HEK293 (cell line): ENCODE results near the gene NDUFS7.

Source experiments
- EGR2 ChIP-seq: fragments of 450-650 bp; formaldehyde crosslinking; IDR thresholded peaks from 2 replicates; pipeline ENCODE4 v1.5.1; 2016; ENCODE audit warnings: low read depth, missing biosample characterization, missing genetic modification characterization
- HOXC10 ChIP-seq: sonication (generic); formaldehyde crosslinking; IDR thresholded peaks from 2 replicates; pipeline ENCODE4 v1.8.1; 2023; ENCODE audit warnings: mild to moderate bottlenecking, missing genetic modification reagents
- KLF7 ChIP-seq: fragments of 450-650 bp; formaldehyde crosslinking; IDR thresholded peaks from 2 replicates; pipeline ENCODE4 v1.5.1; 2016; ENCODE audit warnings: missing biosample characterization, missing genetic modification characterization, borderline replicate concordance
- RBAK ChIP-seq: fragments of 450-650 bp; formaldehyde crosslinking; IDR thresholded peaks from 2 replicates; pipeline ENCODE4 v1.5.1; 2016; ENCODE audit warnings: missing biosample characterization, missing genetic modification characterization
- ZFHX2 ChIP-seq: fragments of 450-650 bp; formaldehyde crosslinking; conservative IDR thresholded peaks from 2 replicates; pipeline ENCODE4 v1.5.1; 2016; ENCODE audit warnings: missing biosample characterization, missing genetic modification characterization
- ZFP69B ChIP-seq: fragments of 450-650 bp; formaldehyde crosslinking; IDR thresholded peaks from 2 replicates; pipeline ENCODE4 v1.5.1; 2016; ENCODE audit warnings: missing biosample characterization, missing genetic modification characterization
- ZNF114 ChIP-seq: fragments of 450-650 bp; formaldehyde crosslinking; IDR thresholded peaks from 2 replicates; pipeline ENCODE4 v1.5.0; 2017; ENCODE audit warnings: missing biosample characterization, missing genetic modification characterization
- ZNF121 ChIP-seq: fragments of 450-650 bp; formaldehyde crosslinking; IDR thresholded peaks from 2 replicates; pipeline ENCODE4 v1.5.1; 2016; ENCODE audit warnings: missing biosample characterization, missing genetic modification characterization
- ZNF184 ChIP-seq: fragments of 450-650 bp; IDR thresholded peaks from 2 replicates; pipeline ENCODE4 v1.5.1; 2018; ENCODE audit warnings: missing biosample characterization, mild to moderate bottlenecking, missing genetic modification characterization
- ZNF341 ChIP-seq: fragments of 450-650 bp; formaldehyde crosslinking; IDR thresholded peaks from 2 replicates; pipeline ENCODE4; 2016; ENCODE audit warnings: low read depth, missing biosample characterization, missing genetic modification characterization
- ZNF394 ChIP-seq: fragments of 450-650 bp; formaldehyde crosslinking; IDR thresholded peaks from 2 replicates; pipeline ENCODE4 v1.5.1; 2016; ENCODE audit warnings: missing biosample characterization, missing genetic modification characterization, mild to moderate bottlenecking, moderate library complexity, borderline replicate concordance
- ZNF416 ChIP-seq: fragments of 450-650 bp; formaldehyde crosslinking; IDR thresholded peaks from 2 replicates; pipeline ENCODE4 v1.5.1; 2016; ENCODE audit warnings: missing biosample characterization, missing genetic modification characterization
- ZNF623 ChIP-seq: fragments of 450-650 bp; formaldehyde crosslinking; IDR thresholded peaks from 2 replicates; pipeline ENCODE4 v1.5.1; 2016; ENCODE audit warnings: missing biosample characterization, missing genetic modification characterization
- ZNF658 ChIP-seq: fragments of 450-650 bp; formaldehyde crosslinking; IDR thresholded peaks from 2 replicates; pipeline ENCODE4; 2016; ENCODE audit warnings: missing biosample characterization, missing genetic modification characterization
- ZNF830 ChIP-seq: fragments of 450-650 bp; IDR thresholded peaks from 2 replicates; pipeline ENCODE4 v1.5.0; 2018; ENCODE audit warnings: missing biosample characterization, missing genetic modification characterization, low read depth, mild to moderate bottlenecking, moderate library complexity
- TF ChIP-seq, protein P1 (sequence below): fragments of 450-650 bp; formaldehyde crosslinking; conservative IDR thresholded peaks from 2 replicates; pipeline ENCODE4 v1.5.1; 2016; ENCODE audit warnings: low read depth, missing biosample characterization, missing genetic modification characterization
- TF ChIP-seq, protein P2 (sequence below): IDR thresholded peaks from 2 replicates; pipeline ENCODE4 v1.6.1; 2011; ENCODE audit warnings: mild to moderate bottlenecking, low read depth, low read length, borderline replicate concordance
- TF ChIP-seq, protein P3 (sequence below): fragments of 450-650 bp; formaldehyde crosslinking; IDR thresholded peaks from 2 replicates; pipeline ENCODE4 v1.5.1; 2016; ENCODE audit warnings: missing biosample characterization, missing genetic modification characterization
- TF ChIP-seq, protein P4 (sequence below): fragments of 450-650 bp; formaldehyde crosslinking; IDR thresholded peaks from 2 replicates; pipeline ENCODE4 v1.5.1; 2016; ENCODE audit warnings: missing biosample characterization, missing genetic modification characterization

Gene NDUFS7

DNA sequence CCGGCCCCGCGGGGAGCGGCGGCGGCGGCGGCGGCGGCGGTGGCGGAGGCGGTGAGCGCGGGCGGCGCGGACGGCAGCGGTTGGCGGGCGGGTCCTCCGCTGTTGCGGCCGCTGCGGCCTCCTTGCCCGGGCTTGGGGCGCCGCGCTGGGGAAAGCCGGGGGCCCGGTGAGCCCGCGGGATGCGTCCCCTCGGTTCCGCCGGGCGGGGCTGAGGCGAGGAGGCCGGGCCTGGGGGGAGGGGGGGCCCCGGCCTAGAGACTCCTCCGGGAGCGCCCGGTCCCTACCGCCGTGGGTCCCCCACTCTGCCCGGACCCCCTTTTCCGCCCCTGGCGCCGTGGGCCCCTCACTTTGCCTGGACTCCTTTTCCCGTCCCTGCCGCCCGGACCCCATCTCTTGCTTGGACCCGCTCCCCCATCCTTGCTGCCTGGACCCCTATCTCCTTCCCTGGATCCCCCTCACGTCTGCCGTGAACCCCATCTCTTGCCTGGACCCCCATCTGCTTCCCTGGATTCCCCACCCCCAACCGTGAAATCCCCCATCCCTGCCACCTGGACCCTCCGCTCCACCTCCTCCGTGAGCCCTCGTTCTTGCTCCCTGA, 28.6 kb upstream of the NDUFS7 start (continued):
- TF ChIP-seq, protein P1, sequence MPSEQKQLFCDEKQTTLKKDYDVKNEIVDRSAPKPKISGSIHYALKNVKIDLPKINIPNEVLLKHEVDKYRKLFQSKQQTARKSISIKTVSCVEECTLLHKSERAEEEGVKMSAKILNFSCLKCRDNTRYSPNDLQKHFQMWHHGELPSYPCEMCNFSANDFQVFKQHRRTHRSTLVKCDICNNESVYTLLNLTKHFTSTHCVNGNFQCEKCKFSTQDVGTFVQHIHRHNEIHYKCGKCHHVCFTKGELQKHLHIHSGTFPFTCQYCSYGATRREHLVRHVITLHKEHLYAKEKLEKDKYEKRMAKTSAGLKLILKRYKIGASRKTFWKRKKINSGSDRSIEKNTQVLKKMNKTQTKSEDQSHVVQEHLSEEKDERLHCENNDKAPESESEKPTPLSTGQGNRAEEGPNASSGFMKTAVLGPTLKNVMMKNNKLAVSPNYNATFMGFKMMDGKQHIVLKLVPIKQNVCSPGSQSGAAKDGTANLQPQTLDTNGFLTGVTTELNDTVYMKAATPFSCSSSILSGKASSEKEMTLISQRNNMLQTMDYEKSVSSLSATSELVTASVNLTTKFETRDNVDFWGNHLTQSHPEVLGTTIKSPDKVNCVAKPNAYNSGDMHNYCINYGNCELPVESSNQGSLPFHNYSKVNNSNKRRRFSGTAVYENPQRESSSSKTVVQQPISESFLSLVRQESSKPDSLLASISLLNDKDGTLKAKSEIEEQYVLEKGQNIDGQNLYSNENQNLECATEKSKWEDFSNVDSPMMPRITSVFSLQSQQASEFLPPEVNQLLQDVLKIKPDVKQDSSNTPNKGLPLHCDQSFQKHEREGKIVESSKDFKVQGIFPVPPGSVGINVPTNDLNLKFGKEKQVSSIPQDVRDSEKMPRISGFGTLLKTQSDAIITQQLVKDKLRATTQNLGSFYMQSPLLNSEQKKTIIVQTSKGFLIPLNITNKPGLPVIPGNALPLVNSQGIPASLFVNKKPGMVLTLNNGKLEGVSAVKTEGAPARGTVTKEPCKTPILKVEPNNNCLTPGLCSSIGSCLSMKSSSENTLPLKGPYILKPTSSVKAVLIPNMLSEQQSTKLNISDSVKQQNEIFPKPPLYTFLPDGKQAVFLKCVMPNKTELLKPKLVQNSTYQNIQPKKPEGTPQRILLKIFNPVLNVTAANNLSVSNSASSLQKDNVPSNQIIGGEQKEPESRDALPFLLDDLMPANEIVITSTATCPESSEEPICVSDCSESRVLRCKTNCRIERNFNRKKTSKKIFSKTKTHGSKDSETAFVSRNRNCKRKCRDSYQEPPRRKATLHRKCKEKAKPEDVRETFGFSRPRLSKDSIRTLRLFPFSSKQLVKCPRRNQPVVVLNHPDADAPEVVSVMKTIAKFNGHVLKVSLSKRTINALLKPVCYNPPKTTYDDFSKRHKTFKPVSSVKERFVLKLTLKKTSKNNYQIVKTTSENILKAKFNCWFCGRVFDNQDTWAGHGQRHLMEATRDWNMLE (tag by site-specific recombination): no peak
- TF ChIP-seq ZNF416 (tag by site-specific recombination): no peak
- TF ChIP-seq ZNF394 (tag by site-specific recombination): no peak
- no peak for TF ChIP-seq ZNF658 (tag by site-specific recombination)
- TF ChIP-seq ZNF121: no peak
- TF ChIP-seq, protein P2, sequence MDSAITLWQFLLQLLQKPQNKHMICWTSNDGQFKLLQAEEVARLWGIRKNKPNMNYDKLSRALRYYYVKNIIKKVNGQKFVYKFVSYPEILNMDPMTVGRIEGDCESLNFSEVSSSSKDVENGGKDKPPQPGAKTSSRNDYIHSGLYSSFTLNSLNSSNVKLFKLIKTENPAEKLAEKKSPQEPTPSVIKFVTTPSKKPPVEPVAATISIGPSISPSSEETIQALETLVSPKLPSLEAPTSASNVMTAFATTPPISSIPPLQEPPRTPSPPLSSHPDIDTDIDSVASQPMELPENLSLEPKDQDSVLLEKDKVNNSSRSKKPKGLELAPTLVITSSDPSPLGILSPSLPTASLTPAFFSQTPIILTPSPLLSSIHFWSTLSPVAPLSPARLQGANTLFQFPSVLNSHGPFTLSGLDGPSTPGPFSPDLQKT: peak; percentile 34; the same call in 1 of the 2 replicates
- no peak for TF ChIP-seq EGR2
- no peak for TF ChIP-seq ZNF114 (tag by site-specific recombination)
- no peak for TF ChIP-seq RBAK (tag by site-specific recombination)
- no peak for TF ChIP-seq KLF7 (tag by site-specific recombination)
- TF ChIP-seq ZFHX2 (tag by site-specific recombination): no peak
- TF ChIP-seq, protein P3, sequence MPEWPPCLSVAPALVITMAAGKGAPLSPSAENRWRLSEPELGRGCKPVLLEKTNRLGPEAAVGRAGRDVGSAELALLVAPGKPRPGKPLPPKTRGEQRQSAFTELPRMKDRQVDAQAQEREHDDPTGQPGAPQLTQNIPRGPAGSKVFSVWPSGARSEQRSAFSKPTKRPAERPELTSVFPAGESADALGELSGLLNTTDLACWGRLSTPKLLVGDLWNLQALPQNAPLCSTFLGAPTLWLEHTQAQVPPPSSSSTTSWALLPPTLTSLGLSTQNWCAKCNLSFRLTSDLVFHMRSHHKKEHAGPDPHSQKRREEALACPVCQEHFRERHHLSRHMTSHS (tag by site-specific recombination): no peak
- TF ChIP-seq HOXC10 (CRISPR knock-in tag): no peak
- no peak for TF ChIP-seq ZNF623
- TF ChIP-seq ZNF830 (tag by site-specific recombination): no peak
- no peak for TF ChIP-seq ZNF341 (tag by site-specific recombination)
- TF ChIP-seq, protein P4, sequence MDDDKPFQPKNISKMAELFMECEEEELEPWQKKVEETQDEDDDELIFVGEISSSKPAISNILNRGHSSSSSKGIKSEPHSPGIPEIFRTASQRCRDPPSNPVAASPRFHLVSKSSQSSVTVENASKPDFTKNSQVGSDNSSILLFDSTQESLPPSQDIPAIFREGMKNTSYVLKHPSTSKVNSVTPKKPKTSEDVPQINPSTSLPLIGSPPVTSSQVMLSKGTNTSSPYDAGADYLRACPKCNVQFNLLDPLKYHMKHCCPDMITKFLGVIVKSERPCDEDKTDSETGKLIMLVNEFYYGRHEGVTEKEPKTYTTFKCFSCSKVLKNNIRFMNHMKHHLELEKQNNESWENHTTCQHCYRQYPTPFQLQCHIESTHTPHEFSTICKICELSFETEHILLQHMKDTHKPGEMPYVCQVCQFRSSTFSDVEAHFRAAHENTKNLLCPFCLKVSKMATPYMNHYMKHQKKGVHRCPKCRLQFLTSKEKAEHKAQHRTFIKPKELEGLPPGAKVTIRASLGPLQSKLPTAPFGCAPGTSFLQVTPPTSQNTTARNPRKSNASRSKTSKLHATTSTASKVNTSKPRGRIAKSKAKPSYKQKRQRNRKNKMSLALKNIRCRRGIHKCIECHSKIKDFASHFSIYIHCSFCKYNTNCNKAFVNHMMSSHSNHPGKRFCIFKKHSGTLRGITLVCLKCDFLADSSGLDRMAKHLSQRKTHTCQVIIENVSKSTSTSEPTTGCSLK (tag by site-specific recombination): no peak
- TF ChIP-seq ZFP69B (tag by site-specific recombination): peak; percentile 28; the same call in 1 of the 2 replicates
- TF ChIP-seq ZNF184 (tag by site-specific recombination): no peak
